Ishikawa (cell line): ENCODE measurements around the gene ACER1.

Experiments used
- MAX ChIP-seq: IDR thresholded peaks from 2 replicates; pipeline ENCODE4 v1.6.1; 2012
- TAF1 ChIP-seq: IDR thresholded peaks from 2 replicates; pipeline ENCODE4 v1.6.1; 2012; ENCODE audit warnings: low read depth, mild to moderate bottlenecking
- TCF12 ChIP-seq: IDR thresholded peaks from 2 replicates; pipeline ENCODE4 v1.6.1; 2012; ENCODE audit warnings: low read depth
- TEAD4 ChIP-seq: IDR thresholded peaks from 2 replicates; pipeline ENCODE4 v1.6.1; 2012
- ZBTB7A ChIP-seq: IDR thresholded peaks from 2 replicates; pipeline ENCODE4 v1.6.1; 2012; ENCODE audit warnings: low read depth

- TF ChIP-seq ZBTB7A, result 0 out of 2 replicates have a peak, but pooled peaks have one; percentile 23
- peak; percentile 16; the same call in 1 of the 2 replicates for TF ChIP-seq TEAD4
- peak; percentile 76 for TF ChIP-seq MAX
- 0 out of 2 replicates have a peak, but pooled peaks have one; percentile 16 for TF ChIP-seq TAF1
- TF ChIP-seq TCF12, result 0 out of 2 replicates have a peak, but pooled peaks have one; percentile 29
Measured at GRCh38 chr19:6271721-6272410, 61.5 kb downstream of the ACER1 start.
